Pancreas (tissue), 10 donors: ENCODE data around the gene ACMSD. TPM values are rescaled to one million over a fixed set of nuclear protein-coding genes. Genes with fewer than 3 reads are reported as not detected.
"Not testable (repeated sequence)": the region's sequence is repeated elsewhere in the genome, so short reads cannot be mapped to it uniquely, and the experiment has no call there.

Experiments used
- ATAC-seq, 4 donors: fragments of 200-7000 bp; cut with Tn5 transposase; one replicate each; pipeline versions ENCODE4 v1.8.0 to v1.9.1; 2020; ENCODE audit warnings: mild to moderate bottlenecking in 4 of 4, moderate library complexity in 4 of 4
- DNase-seq, 6 donors: peaks; one replicate each; pipeline ENCODE4 v3.0.0-alpha.2; 2020
- FAIRE-seq: peaks from 2 replicates; lab custom pipeline; 2012; peaks lifted over from hg19 to GRCh38; lab: Jason Lieb, UNC
- H3K27ac ChIP-seq, 4 donors: fragments of 200-600 bp; sonication (generic); 1 replicate in 3 of 4; 2 replicates in 1 of 4; pipeline versions ENCODE4 v1.5.0 to v1.8.0; 2020
- H3K27me3 ChIP-seq, 4 donors: fragments of 200-600 bp; one replicate each; pipeline ENCODE4 v1.8.0; 2021
- H3K36me3 ChIP-seq, 3 donors: fragments of 200-600 bp; sonication (generic) in 1 of 3; one replicate each; pipeline versions ENCODE4 v1.5.0 to v1.8.0; 2020 to 2021
- H3K4me1 ChIP-seq, 3 donors: fragments of 200-600 bp; one replicate each; pipeline ENCODE4 v1.8.0; 2021
- H3K4me3 ChIP-seq, 4 donors: fragments of 200-600 bp; sonication (generic) in 2 of 4; one replicate each; pipeline versions ENCODE4 v1.5.0 to v1.8.0; 2020 to 2021
- H3K9me3 ChIP-seq, 4 donors: fragments of 200-600 bp; one replicate each; pipeline ENCODE4 v1.8.0; 2021
- WGBS, 2 donors: extraction: QIAGEN DNeasy Blood & Tissue Kit; methylation state at CpG; one replicate each; pipeline ENCODE4 v1.1.7; 2013; 5-methylcytosine and 5-hydroxymethylcytosine counted together
- intact Hi-C, 3 donors: fragments of 100-400 bp; cut with DNase I; formaldehyde crosslinking; loops; one replicate each; pipeline versions ENCODE4 v1.11.1 to v1.14.2; 2022
- polyA plus RNA-seq, 2 donors: library from polyadenylated mRNA; stranded (reverse); fragments of 200-250 nt; gene quantifications; one replicate each; pipeline ENCODE4 v1.2.3, GENCODE V29; 2013
- total RNA-seq, 6 donors: library from RNA; stranded (reverse); fragmentation: NEBNext Ultra II Directional in 4 of 6; extraction: Animal tissue kit (Norgen Biotek cat#: 25700) in 4 of 6; gene quantifications; one replicate each; pipeline versions ENCODE4 v1.2.1 to v1.2.4, GENCODE V29; 2021 to 2023
- TF ChIP-seq, protein P1 (sequence below), 4 donors: fragments of 200-600 bp; sonication (generic) in 3 of 4; IDR thresholded peaks; one replicate each; pipeline versions ENCODE4 v1.5.0 to v1.8.0; 2021; ENCODE audit warnings: antibody characterized with exemption in 4 of 4
- donor health status: healthy with polysubstance abuse.
- donor health status: DM: no; HTN: no; CAD: no; lungs with moderate emphysema.
- donor health status: DM: no; HTN: no; CAD: no.
- donor health status: control.
- donor health status: control.
- donor health status: Bipolar disorder and iron deficiency.
- donor health status: DM: yes; HTN: yes; CAD: no.
- donor health status: DM: no; HTN: no; CAD: no.
- donor health status: DM: no; HTN: no; CAD: no.
- donor health status: DM: yes; HTN: yes; CAD: no.

Gene ACMSD
- total and polyA plus RNA-seq, 8 donors: 0.12 to 3.4 (median 0.24) TPM; not detected in 3

GRCh38 chr2:134892282-134893035 lies 54.0 kb downstream of the ACMSD start:
- DNase-seq (no peak), ATAC-seq (peak; percentile 46 to 63 (median 50)), FAIRE-seq (no peak)
- no peaks in the 10 kb centered on the region for H3K27me3 ChIP-seq
- H3K36me3 ChIP-seq: no peaks in the 10 kb centered on the region
- 64 to 68% methylated on average over 1 of the region's 1 CpG for WGBS, 2 donors
- no peak overlapping the region for H3K27ac ChIP-seq
- intact Hi-C loops: no loop called here
- peaks cover 0 to 6% (median 6%) of the 10 kb centered on the region in 3 donors for H3K4me1 ChIP-seq
- no peaks in the 10 kb centered on the region for H3K9me3 ChIP-seq
- TF ChIP-seq, protein P1, sequence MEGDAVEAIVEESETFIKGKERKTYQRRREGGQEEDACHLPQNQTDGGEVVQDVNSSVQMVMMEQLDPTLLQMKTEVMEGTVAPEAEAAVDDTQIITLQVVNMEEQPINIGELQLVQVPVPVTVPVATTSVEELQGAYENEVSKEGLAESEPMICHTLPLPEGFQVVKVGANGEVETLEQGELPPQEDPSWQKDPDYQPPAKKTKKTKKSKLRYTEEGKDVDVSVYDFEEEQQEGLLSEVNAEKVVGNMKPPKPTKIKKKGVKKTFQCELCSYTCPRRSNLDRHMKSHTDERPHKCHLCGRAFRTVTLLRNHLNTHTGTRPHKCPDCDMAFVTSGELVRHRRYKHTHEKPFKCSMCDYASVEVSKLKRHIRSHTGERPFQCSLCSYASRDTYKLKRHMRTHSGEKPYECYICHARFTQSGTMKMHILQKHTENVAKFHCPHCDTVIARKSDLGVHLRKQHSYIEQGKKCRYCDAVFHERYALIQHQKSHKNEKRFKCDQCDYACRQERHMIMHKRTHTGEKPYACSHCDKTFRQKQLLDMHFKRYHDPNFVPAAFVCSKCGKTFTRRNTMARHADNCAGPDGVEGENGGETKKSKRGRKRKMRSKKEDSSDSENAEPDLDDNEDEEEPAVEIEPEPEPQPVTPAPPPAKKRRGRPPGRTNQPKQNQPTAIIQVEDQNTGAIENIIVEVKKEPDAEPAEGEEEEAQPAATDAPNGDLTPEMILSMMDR (IDR thresholded peaks at IDR 0.05): no peak
- no peak overlapping the region for H3K4me3 ChIP-seq

- DNase-seq (no peak), ATAC-seq (peak; percentile 47 to 66 (median 57)), FAIRE-seq (peak; percentile 96)
- TF ChIP-seq, protein P1 (IDR thresholded peaks at IDR 0.05): peak in 3 of 4 donors; percentile 12 to 23 (median 21)
- intact Hi-C loops: no loop called here
- peaks cover 11 to 30% (median 18%) of the 10 kb centered on the region in 3 donors for H3K4me1 ChIP-seq
- no peak overlapping the region for H3K4me3 ChIP-seq
- no peaks in the 10 kb centered on the region for H3K36me3 ChIP-seq
- H3K27ac ChIP-seq: peak overlapping the region in 2 of 4 donors; percentile 54 to 59
- no peaks in the 10 kb centered on the region for H3K9me3 ChIP-seq
- no peaks in the 10 kb centered on the region for H3K27me3 ChIP-seq
These were observed 59.5 kb downstream of the ACMSD start for GRCh38 chr2:134897932-134898331.

DNA sequence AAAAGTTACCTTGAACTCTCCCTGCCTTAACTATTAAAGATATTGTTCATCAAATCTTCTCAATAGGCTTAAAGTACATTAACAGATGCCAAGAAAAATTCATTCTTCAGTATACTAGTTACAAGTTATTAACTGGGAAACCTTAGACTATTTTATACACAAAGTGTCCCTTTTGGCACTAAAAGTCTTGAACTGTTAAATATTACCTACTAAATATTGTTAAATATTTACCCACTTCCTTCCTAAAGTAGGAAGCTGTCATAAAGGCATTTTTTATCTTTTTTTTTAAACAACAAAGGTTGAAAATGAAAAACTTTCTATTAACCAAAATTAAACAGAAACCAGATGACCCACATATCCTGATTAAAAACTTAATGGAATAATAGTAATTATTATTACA lies 60.8 kb downstream of the ACMSD start:
- FAIRE-seq (peak; percentile 47), ATAC-seq (peak; percentile 70 to 87 (median 76)), DNase-seq (no peak)
- intact Hi-C loops: no loop called here
- Histone ChIP-seq H3K27ac (peak overlapping the region in 3 of 4 donors; percentile 13 to 59 (median 54)), H3K9me3 (no peaks in the 10 kb centered on the region), H3K36me3 (no peaks in the 10 kb centered on the region), H3K27me3 (no peaks in the 10 kb centered on the region), H3K4me3 (no peak overlapping the region), H3K4me1 (peaks cover 11 to 29% (median 18%) of the 10 kb centered on the region in 3 donors)
- TF ChIP-seq, protein P1 (IDR thresholded peaks at IDR 0.05): no peak

- FAIRE-seq (no peak), ATAC-seq (no peak)
These were observed 61.7 kb downstream of the ACMSD start for GRCh38 chr2:134900151-134900550.

DNA sequence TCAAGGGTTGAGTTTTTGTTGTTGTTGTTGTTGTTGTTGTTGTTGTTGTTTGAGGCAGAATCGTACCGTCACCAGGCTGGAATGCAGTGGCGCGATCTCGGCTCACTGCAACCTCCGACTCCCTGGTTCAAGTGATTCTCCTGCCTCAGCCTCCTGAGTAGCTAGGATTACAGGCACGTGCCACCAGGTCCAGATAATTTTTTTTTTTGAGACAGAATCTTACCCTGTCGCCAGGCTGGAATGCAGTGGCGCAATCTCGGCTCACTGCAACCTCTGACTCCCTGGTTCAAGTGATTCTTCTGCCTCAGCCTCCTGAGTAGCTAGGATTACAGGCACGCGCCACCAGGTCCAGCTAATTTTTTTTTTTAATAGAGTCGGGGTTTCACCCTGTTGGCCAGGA lies 65.3 kb downstream of the ACMSD start:
- not testable (repeated sequence) for FAIRE-seq, H3K27ac ChIP-seq, ATAC-seq, H3K9me3 ChIP-seq, H3K36me3 ChIP-seq, DNase-seq, H3K4me3 ChIP-seq, H3K27me3 ChIP-seq
- intact Hi-C loops: loop anchor here in 1 of 3 donors (10.0 kb wide), 1 partner anchor 439 kb away; no protein-coding TSS in a partner anchor
- whole genome bisulfite sequencing, 2 donors: 95% methylated on average over 13 of the region's 13 CpGs
- H3K4me1 ChIP-seq: peaks cover 4 to 16% (median 11%) of the 10 kb centered on the region in 3 donors

More at GRCh38 chr2:134900151-134900550, 61.7 kb downstream of the ACMSD start:
- DNase-seq: no peak
- H3K4me3 ChIP-seq: no peak overlapping the region
- TF ChIP-seq, protein P1 (IDR thresholded peaks at IDR 0.05): no peak
- 96 to 100% methylated on average over 1 of the region's 1 CpG for WGBS, 2 donors
- peaks cover 11 to 29% (median 18%) of the 10 kb centered on the region in 3 donors for H3K4me1 ChIP-seq
- intact Hi-C loops: loop anchor here in 1 of 3 donors (10.0 kb wide), 1 partner anchor 435 kb away; no protein-coding TSS in a partner anchor
- no peaks in the 10 kb centered on the region for H3K36me3 ChIP-seq
- no peaks in the 10 kb centered on the region for H3K9me3 ChIP-seq
- H3K27ac ChIP-seq: no peak overlapping the region
- no peaks in the 10 kb centered on the region for H3K27me3 ChIP-seq
